ENCODE results near the gene ITGA2B. TPM values are rescaled to one million over a fixed set of nuclear protein-coding genes. Genes with fewer than 3 reads are reported as not detected.

Gene ITGA2B
- polyA plus RNA-seq (2012; ENCODE audit: insufficient read depth, insufficient read length, low read depth) = 1.6 TPM

GRCh38 chr17:44389281-44389680 lies at the start of gene ITGA2B:
TSS of gene ITGA2B (minus strand) at chr17:44389649. CDS start at chr17:44389473, 176 bp downstream.
- Histone ChIP-seq H3K4me1 (no peaks in the 10 kb centered on the region), H3K27me3 (no peaks in the 10 kb centered on the region), H3K4me3 (ENCODE audit: low read depth, low read length) (no peak within 1 kb of the TSS), H3K36me3 (no peaks in the 10 kb centered on the region), H3K9me3 (no peaks in the 10 kb centered on the region)
- DNase-seq = no peak
- TF ChIP-seq CTCF (IDR thresholded peaks at IDR 0.05; ENCODE audit: low read depth, low read length) = no peak

- peaks cover 9% of the 10 kb centered on the region for H3K36me3 ChIP-seq
- no peak for TF ChIP-seq CTCF (IDR thresholded peaks at IDR 0.05; ENCODE audit: low read depth, low read length)
Observed at GRCh38 chr17:44439168-44439567, 49.7 kb upstream of the ITGA2B start.

GRCh38 chr17:44438636-44439035 lies 49.2 kb upstream of the ITGA2B start:
- no peak for TF ChIP-seq CTCF (IDR thresholded peaks at IDR 0.05; ENCODE audit: low read depth, low read length)
- no peaks in the 10 kb centered on the region for H3K4me1 ChIP-seq
- no peak for DNase-seq
- H3K27me3 ChIP-seq = no peaks in the 10 kb centered on the region
- H3K9me3 ChIP-seq = no peaks in the 10 kb centered on the region
- peaks cover 12% of the 10 kb centered on the region for H3K36me3 ChIP-seq
- no peak overlapping the region for H3K4me3 ChIP-seq (ENCODE audit: low read depth, low read length)

More at GRCh38 chr17:44439168-44439567, 49.7 kb upstream of the ITGA2B start:
- Histone ChIP-seq H3K4me3 (ENCODE audit: low read depth, low read length) (no peak overlapping the region), H3K4me1 (no peaks in the 10 kb centered on the region), H3K27me3 (no peaks in the 10 kb centered on the region), H3K9me3 (no peaks in the 10 kb centered on the region)
- no peak for DNase-seq

- no peak for DNase-seq
- Histone ChIP-seq H3K4me1 (no peaks in the 10 kb centered on the region), H3K36me3 (peaks cover 26% of the 10 kb centered on the region), H3K4me3 (ENCODE audit: low read depth, low read length) (no peak overlapping the region), H3K9me3 (no peaks in the 10 kb centered on the region), H3K27me3 (no peaks in the 10 kb centered on the region)
- no peak for TF ChIP-seq CTCF (IDR thresholded peaks at IDR 0.05; ENCODE audit: low read depth, low read length)
Observed at GRCh38 chr17:44436336-44436735, 46.9 kb upstream of the ITGA2B start.

- H3K4me3 ChIP-seq (ENCODE audit: low read depth, low read length) = no peak overlapping the region
Observed at GRCh38 chr17:44432254-44433157, 43.1 kb upstream of the ITGA2B start.

More at GRCh38 chr17:44432254-44433157, 43.1 kb upstream of the ITGA2B start:
- no peaks in the 10 kb centered on the region for H3K9me3 ChIP-seq
- TF ChIP-seq CTCF (IDR thresholded peaks at IDR 0.05; ENCODE audit: low read depth, low read length) = no peak
- DNase-seq = no peak
- H3K4me1 ChIP-seq = no peaks in the 10 kb centered on the region
- H3K27me3 ChIP-seq = no peaks in the 10 kb centered on the region
- peaks cover 46% of the 10 kb centered on the region for H3K36me3 ChIP-seq

Data from BE2C (cell line).